Measurements from ENCODE around the gene ATP5F1D. TPM values are rescaled to one million over a fixed set of nuclear protein-coding genes. Genes with fewer than 3 reads are reported as not detected.

ATP5F1D gene
- total RNA-seq, 1 donor from 2014 or later: 7.1 TPM

GRCh38 chr19:1249990-1250436, 8.5 kb downstream of the ATP5F1D start:
- H3K79me2 ChIP-seq (ENCODE audit: low read depth): peaks cover 54% of the 10 kb centered on the region

GRCh38 chr19:1250437-1251260, 9.1 kb downstream of the ATP5F1D start:
- peak; percentile 96 for DNase-seq (ENCODE audit: low spot score)
- Histone ChIP-seq H3F3A (ENCODE audit: low read depth) (peaks cover 60% of the 10 kb centered on the region), H2AFZ (replicated peaks) (no peak overlapping the region), H3K9me3 (ENCODE audit: low read depth) (no peaks in the 10 kb centered on the region), H3K4me1 (peaks cover 14% of the 10 kb centered on the region), H3K4me3 (peak overlapping the region; percentile 90), H3K9ac (peak overlapping the region; percentile 53), H3K4me2 (peak overlapping the region; percentile 89), H4K20me1 (ENCODE audit: low read depth) (peaks cover 65% of the 10 kb centered on the region), H3K79me2 (ENCODE audit: low read depth) (peaks cover 60% of the 10 kb centered on the region), H3K27ac (peak overlapping the region; percentile 82), H3K36me3 (no peaks in the 10 kb centered on the region), H3K27me3 (no peaks in the 10 kb centered on the region)
- H3K4me3 Mint-ChIP-seq: peak overlapping the region; percentile 92
- no peak for TF ChIP-seq EZH2 (IDR thresholded peaks at IDR 0.05)
- TF ChIP-seq EZH2phosphoT487 (IDR thresholded peaks at IDR 0.05): no peak
- TF ChIP-seq CTCF (IDR thresholded peaks at IDR 0.05): no peak
- H3K27ac Mint-ChIP-seq: no peak overlapping the region
- H3K4me1 Mint-ChIP-seq: peaks cover 13% of the 10 kb centered on the region
- no peaks in the 10 kb centered on the region for H3K9me3 Mint-ChIP-seq
- H3K27me3 Mint-ChIP-seq (ENCODE audit: insufficient read depth, low read depth): peaks cover 6% of the 10 kb centered on the region
- peaks cover 6% of the 10 kb centered on the region for H3K36me3 Mint-ChIP-seq

More at GRCh38 chr19:1249990-1250436, 8.5 kb downstream of the ATP5F1D start:
- Histone ChIP-seq H2AFZ (replicated peaks) (no peak overlapping the region), H4K20me1 (ENCODE audit: low read depth) (peaks cover 62% of the 10 kb centered on the region), H3K27ac (peak overlapping the region; percentile 82), H3F3A (ENCODE audit: low read depth) (peaks cover 54% of the 10 kb centered on the region), H3K4me2 (peak overlapping the region; percentile 89), H3K4me1 (peaks cover 14% of the 10 kb centered on the region), H3K4me3 (peak overlapping the region; percentile 90), H3K27me3 (no peaks in the 10 kb centered on the region), H3K9me3 (ENCODE audit: low read depth) (no peaks in the 10 kb centered on the region), H3K9ac (peak overlapping the region; percentile 74), H3K36me3 (no peaks in the 10 kb centered on the region)
- no peak for DNase-seq (ENCODE audit: low spot score)
- peaks cover 6% of the 10 kb centered on the region for H3K27me3 Mint-ChIP-seq (ENCODE audit: insufficient read depth, low read depth)
- peaks cover 13% of the 10 kb centered on the region for H3K4me1 Mint-ChIP-seq
- no peak overlapping the region for H3K27ac Mint-ChIP-seq
- H3K9me3 Mint-ChIP-seq: no peaks in the 10 kb centered on the region
- peak overlapping the region; percentile 91 for H3K4me3 Mint-ChIP-seq
- TF ChIP-seq EZH2phosphoT487 (IDR thresholded peaks at IDR 0.05) (no peak), CTCF (IDR thresholded peaks at IDR 0.05) (no peak), EZH2 (IDR thresholded peaks at IDR 0.05) (no peak)
- H3K36me3 Mint-ChIP-seq: peaks cover 6% of the 10 kb centered on the region

GRCh38 chr19:1251330-1252220, 10.0 kb downstream of the ATP5F1D start:
- Histone ChIP-seq H3K27me3 (no peaks in the 10 kb centered on the region), H4K20me1 (ENCODE audit: low read depth) (peaks cover 70% of the 10 kb centered on the region), H2AFZ (replicated peaks) (no peak overlapping the region), H3K9me3 (ENCODE audit: low read depth) (no peaks in the 10 kb centered on the region), H3K79me2 (ENCODE audit: low read depth) (peaks cover 70% of the 10 kb centered on the region), H3K4me3 (peak overlapping the region; percentile 90), H3K36me3 (no peaks in the 10 kb centered on the region), H3F3A (ENCODE audit: low read depth) (peaks cover 61% of the 10 kb centered on the region), H3K27ac (peak overlapping the region; percentile 82), H3K4me1 (peaks cover 14% of the 10 kb centered on the region), H3K9ac (peak overlapping the region; percentile 53), H3K4me2 (peak overlapping the region; percentile 89)
- Mint-ChIP-seq H3K27me3 (ENCODE audit: insufficient read depth, low read depth) (peaks cover 6% of the 10 kb centered on the region), H3K4me1 (peaks cover 9% of the 10 kb centered on the region), H3K27ac (peak overlapping the region; percentile 92), H3K4me3 (peak overlapping the region; percentile 92), H3K9me3 (no peaks in the 10 kb centered on the region), H3K36me3 (peaks cover 6% of the 10 kb centered on the region)
- DNase-seq (ENCODE audit: low spot score): peak; percentile 60
- TF ChIP-seq EZH2 (IDR thresholded peaks at IDR 0.05): no peak
- TF ChIP-seq EZH2phosphoT487 (IDR thresholded peaks at IDR 0.05): no peak
- TF ChIP-seq CTCF (IDR thresholded peaks at IDR 0.05): no peak

Measured in neural progenitor cell (in vitro differentiated cells).